ENCODE measurements around the gene SUN1. TPM values are rescaled to one million over a fixed set of nuclear protein-coding genes. Genes with fewer than 3 reads are reported as not detected.

Gene SUN1
- total and polyA plus RNA-seq, 7 donors: 23.4 to 130 (median 108) TPM

DNA sequence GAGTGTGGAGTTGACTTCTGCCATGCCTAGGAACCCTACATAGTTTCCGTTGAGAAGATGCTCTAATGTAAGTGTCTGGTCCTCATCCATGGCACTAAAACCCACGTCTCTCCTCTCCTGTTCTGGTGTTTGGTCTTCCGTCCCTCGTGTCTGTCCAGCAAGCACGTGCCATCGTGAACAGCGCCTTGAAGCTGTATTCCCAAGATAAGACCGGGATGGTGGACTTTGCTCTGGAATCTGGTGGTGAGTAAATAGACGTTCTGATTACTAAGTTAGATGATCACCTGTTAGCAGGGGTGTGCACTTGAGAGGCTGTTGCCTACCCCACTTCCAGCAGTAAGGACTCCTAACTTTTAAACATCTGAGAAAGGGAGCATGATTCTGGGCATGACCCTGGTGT lies 28.9 kb downstream of the SUN1 start:
- intact Hi-C loops (cut with DNase I): loop anchor here (2.0 kb wide), 1 partner anchor 16 kb away; no protein-coding TSS in a partner anchor
- no peaks in the 10 kb centered on the region for H3K27me3 ChIP-seq
- no peaks in the 10 kb centered on the region for H3K9me3 ChIP-seq
- H3K27ac ChIP-seq: no peak overlapping the region
- H3K4me1 ChIP-seq: no peaks in the 10 kb centered on the region
- no peak for TF ChIP-seq POLR2AphosphoS5 (IDR thresholded peaks at IDR 0.05)
- TF ChIP-seq, protein P1, sequence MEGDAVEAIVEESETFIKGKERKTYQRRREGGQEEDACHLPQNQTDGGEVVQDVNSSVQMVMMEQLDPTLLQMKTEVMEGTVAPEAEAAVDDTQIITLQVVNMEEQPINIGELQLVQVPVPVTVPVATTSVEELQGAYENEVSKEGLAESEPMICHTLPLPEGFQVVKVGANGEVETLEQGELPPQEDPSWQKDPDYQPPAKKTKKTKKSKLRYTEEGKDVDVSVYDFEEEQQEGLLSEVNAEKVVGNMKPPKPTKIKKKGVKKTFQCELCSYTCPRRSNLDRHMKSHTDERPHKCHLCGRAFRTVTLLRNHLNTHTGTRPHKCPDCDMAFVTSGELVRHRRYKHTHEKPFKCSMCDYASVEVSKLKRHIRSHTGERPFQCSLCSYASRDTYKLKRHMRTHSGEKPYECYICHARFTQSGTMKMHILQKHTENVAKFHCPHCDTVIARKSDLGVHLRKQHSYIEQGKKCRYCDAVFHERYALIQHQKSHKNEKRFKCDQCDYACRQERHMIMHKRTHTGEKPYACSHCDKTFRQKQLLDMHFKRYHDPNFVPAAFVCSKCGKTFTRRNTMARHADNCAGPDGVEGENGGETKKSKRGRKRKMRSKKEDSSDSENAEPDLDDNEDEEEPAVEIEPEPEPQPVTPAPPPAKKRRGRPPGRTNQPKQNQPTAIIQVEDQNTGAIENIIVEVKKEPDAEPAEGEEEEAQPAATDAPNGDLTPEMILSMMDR (IDR thresholded peaks at IDR 0.05): no peak
- no peak for TF ChIP-seq EP300 (IDR thresholded peaks at IDR 0.05)
- TF ChIP-seq POLR2A (IDR thresholded peaks at IDR 0.05): no peak
- WGBS, 2 donors: 30 to 76% methylated on average over 9 of the region's 9 CpGs
- H3K36me3 ChIP-seq: peaks cover 51 to 97% (median 79%) of the 10 kb centered on the region in 4 donors
- DNase-seq: no peak
- no peak overlapping the region for H3K4me3 ChIP-seq

DNA sequence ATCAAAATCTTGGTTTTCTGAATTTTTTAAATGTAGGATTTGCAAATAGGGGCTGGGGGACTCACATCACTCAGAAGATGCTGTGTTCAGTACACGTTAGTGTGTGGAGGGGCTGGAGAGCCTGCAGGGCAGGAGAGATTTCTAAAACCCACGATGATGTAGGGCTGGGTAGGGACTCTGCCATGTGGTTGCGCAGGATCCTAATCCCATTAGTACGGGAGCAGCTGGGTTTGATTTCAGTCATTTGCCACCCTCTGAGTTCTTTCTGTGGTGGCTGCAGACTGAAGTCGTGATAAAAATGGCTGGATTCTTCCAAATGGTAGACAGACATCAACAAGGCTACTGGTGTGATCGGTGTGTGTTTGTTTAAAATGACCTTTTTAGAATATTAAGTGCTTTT lies 29.9 kb downstream of the SUN1 start:
- no peak for DNase-seq
- no peaks in the 10 kb centered on the region for H3K27me3 ChIP-seq
- no peak overlapping the region for H3K4me3 ChIP-seq
- intact Hi-C loops (cut with DNase I): no loop called here
- 94 to 96% methylated on average over 6 of the region's 6 CpGs for WGBS, 2 donors
- TF ChIP-seq POLR2A (IDR thresholded peaks at IDR 0.05) (no peak), EP300 (IDR thresholded peaks at IDR 0.05) (no peak), POLR2AphosphoS5 (IDR thresholded peaks at IDR 0.05) (no peak)
- TF ChIP-seq, protein P1 (IDR thresholded peaks at IDR 0.05): no peak
- no peaks in the 10 kb centered on the region for H3K9me3 ChIP-seq
- H3K27ac ChIP-seq: no peak overlapping the region
- peaks cover 0 to 6% (median 5%) of the 10 kb centered on the region in 4 donors for H3K4me1 ChIP-seq
- H3K36me3 ChIP-seq: peaks cover 42 to 92% (median 70%) of the 10 kb centered on the region in 4 donors

DNA sequence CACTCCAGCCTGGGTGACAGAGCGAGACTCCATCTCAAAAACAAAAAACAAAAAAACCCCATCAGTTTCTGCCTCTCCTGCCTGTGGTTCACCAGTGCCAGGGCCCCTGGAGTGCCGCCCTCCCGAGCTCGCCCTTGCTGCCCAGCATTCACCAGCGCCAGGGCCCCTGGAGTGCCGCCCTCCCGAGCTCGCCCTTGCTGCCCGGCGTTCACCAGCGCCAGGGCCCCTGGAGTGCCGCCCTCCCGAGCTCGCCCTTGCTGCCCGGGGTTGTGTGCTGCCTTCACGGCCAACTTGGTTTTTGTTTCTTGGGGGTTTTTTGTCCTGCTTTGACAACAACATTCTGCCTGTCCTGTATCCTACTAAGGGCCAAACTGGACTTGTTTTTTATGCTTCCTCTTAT lies 30.8 kb downstream of the SUN1 start:
- H3K36me3 ChIP-seq: peaks cover 38 to 91% (median 63%) of the 10 kb centered on the region in 4 donors
- 91 to 97% methylated on average over 16 of the region's 16 CpGs for WGBS, 2 donors

DNA sequence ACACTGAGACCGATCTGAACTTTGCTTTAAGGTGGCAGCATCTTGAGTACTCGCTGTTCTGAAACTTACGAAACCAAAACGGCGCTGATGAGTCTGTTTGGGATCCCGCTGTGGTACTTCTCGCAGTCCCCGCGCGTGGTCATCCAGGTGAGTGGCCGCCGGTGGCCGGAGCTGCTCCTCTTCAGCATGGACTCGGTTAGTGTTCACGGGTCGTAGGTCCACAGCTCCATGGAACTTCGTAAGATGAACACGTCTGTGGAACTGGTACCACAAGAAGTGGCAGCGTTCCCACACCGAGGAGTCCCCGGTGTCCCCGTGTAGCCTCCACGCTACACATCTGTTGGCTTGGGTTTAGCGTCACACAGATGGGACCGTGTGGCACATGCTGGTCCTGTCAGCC lies 33.6 kb downstream of the SUN1 start:
- no peaks in the 10 kb centered on the region for H3K9me3 ChIP-seq
- no peak overlapping the region for H3K4me3 ChIP-seq
- peak overlapping the region; percentile 78 to 96 (median 88) for H3K27ac ChIP-seq
- peaks cover 14 to 84% (median 53%) of the 10 kb centered on the region in 4 donors for H3K36me3 ChIP-seq
- no peaks in the 10 kb centered on the region for H3K27me3 ChIP-seq
- no peak for DNase-seq
- 97% methylated on average over 25 of the region's 25 CpGs for WGBS, 2 donors
- TF ChIP-seq POLR2A (IDR thresholded peaks at IDR 0.05): no peak
- no peak for TF ChIP-seq POLR2AphosphoS5 (IDR thresholded peaks at IDR 0.05)
- TF ChIP-seq, protein P1 (IDR thresholded peaks at IDR 0.05): no peak
- TF ChIP-seq EP300 (IDR thresholded peaks at IDR 0.05): no peak
- intact Hi-C loops (cut with DNase I): no loop called here
- H3K4me1 ChIP-seq: peaks cover 0 to 26% (median 20%) of the 10 kb centered on the region in 4 donors

More for the DNA sequence above, 30.8 kb downstream of the SUN1 start:
- H3K9me3 ChIP-seq: no peaks in the 10 kb centered on the region
- peaks cover 0 to 16% (median 14%) of the 10 kb centered on the region in 4 donors for H3K4me1 ChIP-seq
- DNase-seq: no peak
- no peak overlapping the region for H3K4me3 ChIP-seq
- TF ChIP-seq POLR2AphosphoS5 (IDR thresholded peaks at IDR 0.05): no peak
- TF ChIP-seq POLR2A (IDR thresholded peaks at IDR 0.05): no peak
- TF ChIP-seq, protein P1 (IDR thresholded peaks at IDR 0.05): no peak
- no peak for TF ChIP-seq EP300 (IDR thresholded peaks at IDR 0.05)
- H3K27ac ChIP-seq: no peak overlapping the region
- intact Hi-C loops (cut with DNase I): no loop called here
- H3K27me3 ChIP-seq: no peaks in the 10 kb centered on the region

DNA sequence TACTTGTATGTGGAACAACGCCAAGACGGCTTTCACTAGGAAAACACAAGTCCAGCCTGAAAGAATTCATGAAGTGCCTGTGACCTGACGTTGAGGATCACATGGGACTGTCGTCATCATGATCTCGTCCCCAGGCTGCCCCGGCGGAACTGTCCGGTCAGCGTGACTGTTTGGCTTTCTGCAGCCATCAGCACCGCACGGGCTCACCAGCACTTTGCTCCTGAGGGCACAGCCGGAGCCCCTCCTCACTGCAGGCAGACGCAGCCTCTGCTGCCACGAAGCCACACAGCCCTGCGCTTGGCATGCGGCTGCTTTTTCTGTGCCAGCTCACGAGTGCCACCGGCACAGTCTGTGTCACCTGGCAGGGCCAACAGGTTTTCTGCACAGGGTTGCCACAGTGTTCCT lies 34.7 kb downstream of the SUN1 start:
- Histone ChIP-seq H3K36me3 (peaks cover 3 to 84% (median 45%) of the 10 kb centered on the region in 4 donors), H3K4me1 (peaks cover 0 to 26% (median 20%) of the 10 kb centered on the region in 4 donors), H3K9me3 (no peaks in the 10 kb centered on the region), H3K27me3 (no peaks in the 10 kb centered on the region), H3K4me3 (no peak overlapping the region), H3K27ac (peak overlapping the region; percentile 78 to 96 (median 88))
- intact Hi-C loops (cut with DNase I): no loop called here
- TF ChIP-seq POLR2AphosphoS5 (IDR thresholded peaks at IDR 0.05): peak in 2 of 4 donors; percentile 21 to 82
- TF ChIP-seq POLR2A (IDR thresholded peaks at IDR 0.05): peak in 1 of 2 donors; percentile 2
- TF ChIP-seq, protein P1 (IDR thresholded peaks at IDR 0.05): no peak
- peak in 3 of 4 donors; percentile 52 to 90 (median 66) for TF ChIP-seq EP300 (IDR thresholded peaks at IDR 0.05)
- WGBS, 2 donors: 40 to 76% methylated on average over 18 of the region's 18 CpGs
- peak; percentile 93 for DNase-seq
